HG03196 (cell line): ENCODE measurements around the gene MVB12B.

Source experiments
- ATAC-seq: cut with Tn5 transposase; IDR thresholded peaks from one replicate; pipeline ENCODE4 v1.9.1; 2021; ENCODE audit not compliant: unreplicated experiment

The MVB12B gene

DNA sequence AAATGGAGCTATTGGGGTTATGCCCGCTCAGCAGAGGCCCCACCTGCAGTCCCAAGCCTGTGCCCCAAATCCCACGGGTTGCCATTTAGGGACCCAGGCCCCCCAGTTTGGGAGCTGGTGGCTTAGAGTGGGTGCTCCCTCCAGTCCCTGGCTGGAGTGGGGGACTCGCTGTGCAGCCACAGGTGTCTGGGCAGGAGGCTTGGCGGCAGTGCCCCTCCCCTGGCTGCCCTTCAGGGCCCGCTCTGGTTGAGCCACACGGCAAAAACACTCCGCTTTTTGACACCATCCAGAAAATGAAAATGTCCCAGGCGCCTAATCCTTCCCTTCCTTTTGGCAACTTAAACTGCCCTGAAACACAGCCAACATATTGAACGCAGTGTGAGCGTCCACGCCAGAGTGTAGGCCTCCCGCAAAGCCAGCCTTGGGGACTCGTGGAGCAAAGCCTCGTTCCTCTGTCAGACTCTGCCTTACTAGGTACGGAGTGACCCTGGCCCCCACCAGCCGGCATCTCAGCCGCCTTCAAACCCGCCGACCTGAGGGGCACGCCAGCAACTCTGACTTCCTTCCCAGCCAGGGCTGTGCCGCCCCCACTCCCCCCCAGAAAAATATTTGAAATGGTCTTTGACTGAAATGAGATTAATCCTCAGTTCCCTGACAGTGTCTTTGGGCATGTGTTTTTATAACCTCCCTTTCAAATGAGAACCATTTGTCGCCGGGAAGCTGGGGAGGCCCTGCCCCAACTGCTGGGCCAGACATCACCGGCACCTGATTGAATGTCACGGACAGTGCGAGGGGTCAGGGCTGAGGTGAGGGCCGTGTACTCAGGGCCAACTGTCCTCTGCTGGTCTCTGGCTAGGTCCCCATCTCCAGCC, 188.6 kb downstream of the MVB12B start:
- no peak for ATAC-seq

DNA sequence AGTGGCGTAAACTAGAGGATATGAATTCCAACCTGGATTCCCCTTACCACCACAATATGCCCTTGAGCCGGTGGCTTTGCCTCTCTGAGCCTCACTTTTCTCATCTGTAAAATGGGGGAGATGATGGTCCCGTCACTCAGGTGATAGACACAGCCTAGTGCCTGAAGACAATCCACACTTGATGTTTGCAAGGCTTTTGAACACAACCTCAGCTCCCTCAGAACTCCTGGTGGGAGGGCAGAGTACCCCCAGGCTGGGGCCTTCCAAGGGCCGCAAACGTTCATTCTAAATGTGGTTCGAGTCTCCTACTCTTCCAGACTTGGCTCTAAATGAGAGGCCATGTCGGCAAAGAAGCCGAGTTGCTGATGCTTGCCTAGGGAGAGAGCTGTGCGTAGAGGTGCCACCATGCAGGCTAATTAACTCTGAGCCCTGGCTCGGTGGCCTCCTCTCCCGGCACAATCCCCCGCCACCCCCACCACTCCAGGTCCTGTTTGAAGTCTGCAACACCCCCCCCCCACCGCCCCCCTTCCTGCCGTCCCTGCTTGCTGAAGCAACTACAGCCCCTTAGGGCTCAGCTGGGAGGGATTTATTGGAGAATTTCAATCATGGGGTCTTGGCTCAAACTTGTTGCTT, 189.4 kb downstream of the MVB12B start:
- ATAC-seq = no peak

DNA sequence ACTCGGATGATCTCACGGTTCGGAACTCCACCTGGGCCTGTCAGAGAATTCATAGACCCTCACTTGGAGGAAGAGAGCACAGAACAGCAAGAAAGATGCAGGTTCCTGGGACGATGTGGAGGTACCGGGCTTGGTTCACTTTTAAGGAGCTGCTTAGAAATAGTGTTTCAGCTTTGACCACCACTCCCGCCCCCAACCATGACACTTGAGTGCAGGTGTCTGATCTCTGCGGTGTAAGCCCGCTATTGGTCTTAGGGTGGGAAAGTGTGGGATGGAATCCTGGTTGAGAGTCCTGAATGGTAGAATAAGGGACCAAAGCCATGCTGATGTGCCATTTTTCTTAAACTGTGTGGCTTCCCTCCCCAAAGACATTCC, 189.9 kb downstream of the MVB12B start:
- no peak for ATAC-seq

DNA sequence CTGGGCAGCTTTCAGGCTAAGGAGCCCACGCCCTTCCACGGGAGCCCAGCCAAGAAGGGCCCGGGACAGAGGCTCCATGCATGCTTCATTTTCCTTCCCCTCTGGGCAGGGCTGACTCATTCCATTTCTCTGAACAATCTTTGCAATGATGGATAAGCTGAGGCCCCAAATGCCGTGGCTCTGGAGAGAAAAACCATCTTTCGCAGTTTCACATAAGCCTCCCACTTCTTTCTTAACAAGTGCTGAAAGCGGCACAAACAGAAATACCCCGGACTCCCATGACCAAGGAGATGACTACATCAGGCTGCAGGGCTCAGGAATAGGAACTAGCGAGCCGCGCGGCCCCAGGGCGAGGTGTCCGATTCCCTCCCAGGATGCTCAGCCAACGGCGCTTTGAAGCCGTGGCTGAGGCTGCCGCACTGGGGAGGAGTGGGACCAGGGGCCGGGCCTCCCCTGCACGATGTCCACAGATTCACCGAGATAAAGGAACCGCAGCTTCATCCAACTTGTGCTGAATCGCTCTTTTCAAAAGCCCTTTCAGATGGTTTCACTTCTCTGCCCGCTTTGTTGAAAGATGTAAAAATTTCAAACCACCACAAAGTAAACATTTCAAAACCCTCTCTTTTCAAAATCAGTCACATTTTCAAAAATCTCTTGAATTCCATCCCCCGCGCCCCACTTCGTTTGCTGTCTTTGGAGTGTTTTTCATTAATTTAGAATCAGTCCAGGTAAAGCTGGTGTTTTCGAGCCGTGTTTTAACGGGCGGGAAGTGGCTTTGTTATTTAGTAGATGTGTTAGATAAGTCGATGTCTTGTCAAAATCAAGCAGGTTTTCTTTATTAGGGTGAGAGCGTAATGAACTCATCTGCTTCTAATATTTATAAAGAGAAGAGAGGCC, 190.6 kb downstream of the MVB12B start:
- no peak for ATAC-seq

DNA sequence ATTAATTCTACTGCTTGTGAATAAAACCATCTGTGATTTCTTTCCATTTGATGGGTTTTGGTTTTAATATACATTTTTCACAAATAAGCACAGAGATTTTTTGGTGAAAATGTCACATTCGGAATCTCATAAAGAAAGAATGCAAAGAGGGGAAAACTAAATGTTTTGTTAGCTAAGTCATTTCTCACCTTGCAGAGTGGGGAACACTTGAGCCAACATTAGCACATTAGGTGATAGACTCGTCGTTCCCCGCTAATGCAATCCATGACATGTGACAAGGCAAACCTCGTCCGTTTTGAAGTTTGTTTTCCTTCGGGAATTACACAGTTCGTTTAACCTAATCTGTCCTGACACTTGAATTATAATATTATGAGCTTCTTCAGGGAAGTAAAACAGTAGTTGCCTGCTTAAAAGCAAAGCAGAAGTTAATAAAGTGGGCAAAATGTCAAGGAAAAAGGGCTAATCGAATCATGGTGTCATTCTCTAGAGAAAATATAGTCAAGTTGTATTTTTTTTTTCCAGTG, 191.3 kb downstream of the MVB12B start:
- ATAC-seq = no peak

DNA sequence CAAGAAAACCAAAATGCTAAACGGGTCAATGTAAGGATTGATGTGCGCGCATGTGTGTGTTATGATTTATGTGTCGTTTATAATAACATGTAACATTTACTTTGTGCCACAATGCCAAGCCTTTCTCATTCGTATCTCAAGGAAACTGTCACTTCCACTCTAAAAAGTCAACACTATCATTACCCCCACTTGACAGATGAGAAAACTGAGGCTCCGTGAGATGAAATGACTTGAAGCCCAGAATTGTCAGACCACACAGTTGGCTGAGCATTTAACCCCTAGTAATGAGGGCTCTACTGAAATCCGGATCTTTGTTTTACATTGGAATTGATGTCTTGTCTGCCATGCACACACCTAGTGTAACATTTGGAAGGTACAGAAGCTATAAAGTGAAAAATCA, 192.1 kb downstream of the MVB12B start:
- ATAC-seq = no peak

DNA sequence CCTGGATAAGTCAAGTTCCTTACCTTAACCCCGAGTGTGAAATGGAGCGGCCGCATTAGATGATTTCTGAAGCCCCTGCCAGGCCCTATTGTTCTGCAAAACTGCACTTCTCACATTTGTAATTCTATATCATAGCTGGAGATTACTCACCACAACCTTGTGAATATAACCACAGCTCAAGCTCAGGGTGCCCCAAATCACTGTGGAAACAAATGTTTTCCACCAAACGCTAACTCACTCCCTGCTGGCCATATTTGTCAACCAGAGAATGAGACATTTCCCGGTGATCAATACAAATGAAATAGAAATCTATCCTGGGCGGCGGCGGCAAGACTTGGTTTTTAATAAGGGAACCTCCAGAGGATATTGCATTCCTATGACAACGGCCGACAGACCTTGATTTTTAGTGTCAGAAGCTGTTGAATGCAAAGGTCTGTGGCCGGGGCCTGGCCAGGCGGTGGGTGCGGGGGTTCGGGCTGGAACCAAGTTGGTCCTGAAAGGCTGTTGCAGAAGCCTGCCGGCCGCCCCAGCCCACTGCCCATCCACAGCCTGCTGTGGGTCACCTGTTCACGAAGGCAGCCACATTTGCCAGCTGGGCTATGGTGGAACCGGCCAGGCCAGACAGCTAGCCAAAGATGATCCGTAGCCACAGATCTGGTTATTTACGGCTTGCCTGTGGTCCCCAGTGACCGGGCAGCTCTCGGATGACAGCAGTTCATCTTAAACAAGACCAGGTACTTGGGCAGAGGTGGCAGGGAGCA, 193.2 kb downstream of the MVB12B start:
- ATAC-seq = no peak

DNA sequence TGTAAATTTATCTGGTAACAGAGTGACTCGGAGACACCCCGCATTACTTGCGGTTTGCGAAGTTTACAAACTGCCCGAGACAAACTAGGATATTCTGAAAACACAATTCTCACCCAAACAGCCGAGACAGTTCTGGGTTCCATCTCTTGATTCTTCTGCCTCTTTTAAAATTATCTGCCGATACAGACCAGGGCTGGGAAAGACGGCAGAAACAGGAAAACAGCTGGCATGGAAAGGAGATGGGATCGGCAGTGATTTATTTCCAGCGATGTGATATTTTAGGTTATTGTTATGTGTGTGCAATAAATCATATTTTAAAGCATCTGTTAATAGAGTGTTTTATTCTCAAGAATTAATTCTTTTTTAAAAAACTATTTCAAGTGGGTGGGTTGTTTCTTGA, 193.8 kb downstream of the MVB12B start:
- no peak for ATAC-seq

DNA sequence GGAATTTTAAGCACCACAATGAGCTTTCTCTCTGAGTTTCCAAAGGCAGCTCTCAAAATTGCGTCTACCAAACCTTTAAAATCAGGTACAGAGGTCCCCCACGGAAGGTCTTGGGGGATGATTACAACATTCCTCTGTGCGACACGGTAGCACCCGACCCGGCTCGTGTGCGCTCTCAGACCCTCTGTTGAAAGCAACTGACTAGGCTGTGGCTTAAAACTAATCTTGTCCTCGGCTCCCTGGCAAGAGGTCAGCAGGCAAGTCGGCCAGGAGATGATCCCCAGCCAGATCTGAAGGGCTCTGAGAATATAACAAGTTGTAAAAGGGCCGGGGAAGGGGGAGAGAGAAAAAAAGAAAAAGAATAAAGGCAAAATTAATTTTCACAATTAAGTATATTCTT, 194.5 kb downstream of the MVB12B start:
- no peak for ATAC-seq

DNA sequence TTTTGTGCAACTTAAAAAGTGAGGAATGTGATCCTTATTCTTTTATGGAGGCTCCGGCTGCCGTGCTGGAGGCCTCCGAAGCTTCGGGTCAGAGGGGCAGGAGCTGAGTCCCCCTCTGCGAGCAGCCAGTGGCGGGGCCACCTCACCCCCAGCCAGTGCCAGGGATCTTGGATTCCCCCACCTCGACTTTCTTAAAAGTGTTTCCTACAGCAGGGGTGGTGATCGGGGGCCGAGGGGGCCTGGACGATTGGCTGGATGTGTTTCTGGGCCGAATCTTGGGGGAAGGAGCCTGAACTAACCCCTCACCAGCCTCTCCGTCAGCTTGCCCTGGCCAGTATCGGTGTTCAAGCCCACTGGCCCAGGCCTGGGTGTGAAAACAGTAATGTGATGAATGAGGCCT, 194.9 kb downstream of the MVB12B start:
- ATAC-seq = no peak

DNA sequence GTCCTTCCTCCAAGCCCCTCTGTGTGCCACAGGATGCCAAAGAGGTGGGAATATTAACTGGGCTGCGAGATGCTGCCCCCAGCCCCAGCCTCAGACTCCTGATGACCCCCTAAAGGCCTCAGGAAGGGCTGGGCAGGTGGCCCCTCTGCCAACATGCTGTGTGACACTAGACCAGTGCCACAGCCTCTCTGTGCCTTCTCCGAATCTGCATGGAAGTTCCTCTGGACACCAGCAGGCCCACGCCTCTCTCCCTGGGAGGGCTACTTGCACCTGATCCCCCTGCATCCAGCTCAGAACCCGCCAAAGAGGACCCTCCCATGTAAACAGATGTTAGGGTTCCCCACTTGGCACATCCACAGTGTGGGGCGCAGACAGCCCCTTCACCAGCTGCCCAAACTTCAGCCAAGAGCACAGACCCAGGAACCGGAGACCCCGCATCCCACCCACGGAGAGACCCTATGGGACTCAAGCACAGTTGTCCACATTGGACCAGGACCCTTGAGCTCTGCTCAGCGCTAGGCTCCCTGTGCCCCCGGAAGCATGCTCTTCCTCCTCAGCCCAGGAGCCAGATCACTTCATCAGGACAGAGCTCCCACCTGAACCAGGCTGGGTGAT, 195.5 kb downstream of the MVB12B start:
- ATAC-seq = no peak

DNA sequence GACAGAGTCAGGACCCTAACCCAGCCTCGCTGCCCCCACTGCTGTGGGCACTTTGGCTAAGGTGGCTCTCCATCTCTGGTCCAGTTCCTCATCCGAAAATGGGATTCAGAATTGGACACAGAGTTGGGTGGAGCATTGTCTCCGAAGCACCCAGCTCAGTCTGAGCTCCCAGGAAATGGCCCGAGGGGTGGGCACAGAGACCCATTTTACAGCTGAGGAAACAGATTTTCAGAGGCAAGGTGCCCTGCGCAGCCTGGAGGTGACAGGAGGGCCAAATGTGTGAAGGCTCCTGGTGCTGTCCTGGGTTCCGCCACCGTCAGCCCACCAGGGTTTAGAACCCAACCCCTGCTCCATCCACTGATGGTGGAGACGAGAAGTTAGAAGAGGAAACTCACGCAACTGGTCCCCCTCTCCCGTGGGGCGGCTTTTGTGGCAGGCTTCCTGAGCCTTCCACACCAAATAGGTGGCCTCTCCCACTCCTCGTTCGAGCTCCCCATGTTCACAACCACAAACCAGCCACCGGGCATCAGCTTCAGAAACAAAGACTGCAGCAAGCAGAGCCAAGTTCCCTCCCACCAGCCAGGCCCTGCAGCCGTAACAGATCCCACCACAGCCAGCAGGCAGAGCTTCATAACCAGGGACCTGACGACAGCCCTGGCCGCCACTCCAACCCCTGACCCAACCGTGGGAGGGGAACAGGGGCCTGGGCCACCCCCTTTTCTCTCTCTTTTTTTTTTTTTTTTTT, 196.2 kb downstream of the MVB12B start:
- no peak for ATAC-seq

DNA sequence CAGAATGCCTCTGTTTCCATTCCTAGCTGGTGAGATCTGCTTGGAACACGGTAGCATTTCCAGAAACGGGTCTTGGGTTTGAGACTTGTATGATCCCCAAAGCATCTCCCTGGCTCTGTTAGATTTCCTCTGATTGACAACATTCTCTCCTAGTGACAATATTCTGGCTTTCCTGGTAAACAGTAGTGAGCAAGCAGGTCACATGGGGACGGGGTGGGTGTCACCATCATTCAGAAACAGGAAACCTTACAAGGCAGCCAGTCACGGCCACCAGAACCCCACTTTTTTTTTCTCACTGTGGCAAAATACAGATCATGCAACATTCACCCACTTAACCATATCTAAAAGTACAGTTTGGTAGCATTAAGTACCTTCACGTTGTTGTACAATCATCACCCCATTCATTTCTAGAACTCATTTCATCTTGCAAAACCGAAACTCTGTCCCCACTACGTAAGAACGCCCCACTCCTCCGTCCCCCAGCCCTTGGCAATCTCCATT, 197.0 kb downstream of the MVB12B start:
- ATAC-seq = no peak

DNA sequence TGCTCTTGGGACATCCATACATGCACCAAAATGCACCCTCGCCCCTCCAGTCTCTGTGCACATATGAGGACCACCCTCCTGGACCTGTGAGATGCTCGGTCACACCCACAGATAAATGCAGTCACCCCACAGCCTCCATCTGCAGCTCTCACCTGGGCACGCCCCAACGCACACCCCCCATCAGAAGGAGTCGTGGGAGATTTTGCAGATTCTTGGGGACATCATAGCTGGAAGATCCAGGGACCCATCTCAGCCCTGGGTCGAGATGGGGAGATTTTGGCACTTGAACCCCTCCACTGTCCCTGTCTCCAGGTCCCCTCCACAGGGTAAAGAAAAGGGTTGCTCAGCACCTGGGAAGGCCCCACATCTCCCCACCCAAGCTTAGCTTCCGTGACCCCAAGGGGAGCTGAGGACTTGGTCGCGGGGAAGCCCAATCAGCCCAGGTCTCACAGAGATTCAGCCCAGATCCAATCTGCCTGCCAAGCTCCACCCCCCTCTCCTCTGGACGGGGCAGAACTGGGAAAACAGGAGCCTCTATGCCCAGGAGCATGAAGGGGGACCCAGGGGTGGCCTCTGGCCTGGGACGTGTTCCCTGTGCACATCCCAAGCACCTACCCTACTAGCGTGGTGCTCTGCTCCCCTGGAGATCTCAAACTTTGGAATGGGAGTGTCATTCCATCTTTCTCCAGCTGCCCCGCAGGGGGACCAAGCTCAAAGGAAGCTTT, 197.9 kb downstream of the MVB12B start:
- no peak for ATAC-seq

DNA sequence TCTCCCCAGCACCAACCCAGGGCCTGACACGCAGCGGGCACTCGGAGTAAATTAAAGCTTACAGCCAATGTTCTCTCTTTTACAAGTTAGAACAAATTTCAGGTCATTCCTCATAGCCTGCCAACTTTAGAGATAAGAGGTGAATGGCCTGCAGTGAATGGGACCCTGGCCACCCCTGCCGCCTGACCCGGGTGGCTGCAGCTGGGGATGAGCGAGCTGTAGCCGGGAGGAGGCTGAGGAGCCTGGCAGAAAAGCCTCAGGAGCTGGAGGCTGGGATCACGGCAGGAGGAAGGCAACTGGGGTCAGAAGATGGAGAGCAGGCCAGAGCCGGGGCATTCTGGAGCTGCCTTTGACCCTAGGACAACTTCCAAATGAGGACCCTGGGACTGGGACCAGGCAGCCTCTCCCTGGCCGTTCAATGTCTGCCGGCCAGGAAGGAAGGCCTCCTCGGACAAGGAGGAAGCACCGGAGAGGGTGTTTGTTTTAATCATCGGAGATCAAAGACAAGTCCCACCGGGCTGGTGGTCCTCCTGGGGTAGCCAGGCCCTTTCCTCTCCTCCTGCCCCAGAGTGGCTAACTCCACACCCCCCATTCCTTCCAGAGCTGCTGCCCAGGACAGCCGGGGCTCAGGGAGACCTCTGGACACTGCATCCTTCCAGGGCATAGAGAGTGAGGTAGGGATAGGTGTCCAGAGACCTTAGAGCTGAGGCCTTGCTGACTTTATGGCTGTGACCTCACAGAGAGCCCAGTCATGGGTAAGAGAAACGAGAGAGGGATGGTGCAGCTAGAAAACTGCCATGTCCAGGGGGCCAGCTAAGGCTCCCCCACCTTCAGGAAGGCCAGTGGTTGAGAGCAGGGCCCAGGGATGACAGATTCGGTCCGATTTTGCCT, 199.8 kb downstream of the MVB12B start:
- no peak for ATAC-seq

DNA sequence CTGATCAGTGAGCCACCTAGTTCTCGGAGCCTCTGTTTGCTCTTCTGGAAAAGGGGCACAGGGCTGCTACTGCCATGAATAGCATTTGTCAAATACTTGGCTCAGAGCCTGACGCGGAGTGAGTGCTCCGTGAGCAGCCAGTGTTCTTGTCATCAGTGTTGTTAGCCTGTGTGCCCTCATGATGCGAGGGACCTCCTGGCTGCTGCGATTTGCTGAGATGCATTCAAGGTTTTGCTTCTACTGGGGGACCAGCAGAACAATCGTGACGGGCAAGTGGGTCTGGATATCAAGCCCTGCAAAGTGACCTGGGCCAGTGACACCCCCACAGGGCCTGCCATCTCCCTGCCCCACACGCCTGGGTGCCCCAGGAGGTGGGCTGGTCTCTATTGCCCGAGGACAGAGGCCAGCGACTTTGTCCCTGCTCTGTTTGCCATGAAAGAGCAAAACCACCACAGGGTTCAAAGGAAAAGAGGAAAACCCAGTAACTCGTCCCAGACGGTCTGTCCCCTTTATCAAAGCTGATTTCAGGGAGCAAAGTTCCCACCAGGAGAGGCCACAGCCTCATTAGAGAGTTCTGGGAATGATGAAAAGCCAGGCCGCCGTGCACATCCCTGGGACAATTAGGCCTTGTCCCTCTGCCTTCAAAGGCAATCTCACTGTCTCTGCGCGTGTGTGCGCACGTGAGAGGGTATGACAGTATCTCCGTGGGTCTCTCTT, 200.6 kb downstream of the MVB12B start:
- no peak for ATAC-seq

DNA sequence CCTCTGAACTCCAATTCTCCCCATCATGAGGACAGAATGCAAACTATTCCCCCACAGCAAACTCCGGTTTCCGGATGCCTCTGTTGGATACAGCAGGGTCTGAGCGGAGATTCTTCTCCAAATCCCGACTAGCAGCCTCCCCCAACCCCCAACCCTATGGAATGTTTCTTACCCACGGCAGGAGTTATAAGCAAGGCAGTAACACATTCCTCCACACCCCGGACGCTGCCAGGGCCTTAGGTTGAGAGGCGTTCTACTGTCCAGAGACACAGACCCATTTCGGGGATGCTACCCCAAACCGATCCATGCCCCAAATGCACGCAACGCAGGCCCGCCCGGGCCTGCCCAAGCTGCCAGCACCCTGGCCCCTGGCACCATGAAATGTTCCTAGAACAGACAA, 201.5 kb downstream of the MVB12B start:
- no peak for ATAC-seq
